ENCODE results near the gene COBL.

- TF ChIP-seq CTCF (IDR thresholded peaks at IDR 0.05; ENCODE audit: low read depth, low read length, poor library complexity, severe bottlenecking), result no peak
- no peak for TF ChIP-seq EZH2phosphoT487 (IDR thresholded peaks at IDR 0.05; ENCODE audit: borderline replicate concordance, low read length)
Observed at GRCh38 chr7:51349820-51350545, 33.4 kb upstream of the COBL start.
